ENCODE results near the gene NME8.
"Not testable (repeated sequence)": the region's sequence is repeated elsewhere in the genome, so short reads cannot be mapped to it uniquely, and the experiment has no call there.

NME8 gene

GRCh38 chr7:37848297-37848696, at the start of gene NME8:
Gene NME8, plus strand, starts transcription at chr7:37848597. Its CDS starts 1,670 bp downstream, at chr7:37850267.
- no peak for DNase-seq

DNA sequence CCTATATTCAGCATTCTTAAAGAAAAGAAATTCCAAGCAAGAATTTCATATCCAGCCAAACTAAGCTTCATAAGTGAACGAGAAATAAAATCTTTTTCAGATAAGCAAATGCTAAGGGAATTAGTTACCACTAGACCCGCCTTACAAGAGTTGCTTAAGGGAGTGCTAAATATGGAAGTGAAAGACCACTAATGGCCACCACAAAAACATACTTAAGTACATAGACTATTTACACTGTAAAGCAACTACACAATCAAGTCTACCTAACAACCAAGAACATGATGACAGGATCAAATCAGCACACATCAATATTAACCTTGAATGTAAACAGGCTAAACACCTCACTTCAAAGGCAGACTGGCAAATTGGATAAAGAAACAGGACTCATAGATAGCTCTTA, 42.2 kb upstream of the NME8 start:
- DNase-seq, result no peak

GRCh38 chr7:37812161-37812580, 36.2 kb upstream of the NME8 start:
- not testable (repeated sequence) for DNase-seq

DNA sequence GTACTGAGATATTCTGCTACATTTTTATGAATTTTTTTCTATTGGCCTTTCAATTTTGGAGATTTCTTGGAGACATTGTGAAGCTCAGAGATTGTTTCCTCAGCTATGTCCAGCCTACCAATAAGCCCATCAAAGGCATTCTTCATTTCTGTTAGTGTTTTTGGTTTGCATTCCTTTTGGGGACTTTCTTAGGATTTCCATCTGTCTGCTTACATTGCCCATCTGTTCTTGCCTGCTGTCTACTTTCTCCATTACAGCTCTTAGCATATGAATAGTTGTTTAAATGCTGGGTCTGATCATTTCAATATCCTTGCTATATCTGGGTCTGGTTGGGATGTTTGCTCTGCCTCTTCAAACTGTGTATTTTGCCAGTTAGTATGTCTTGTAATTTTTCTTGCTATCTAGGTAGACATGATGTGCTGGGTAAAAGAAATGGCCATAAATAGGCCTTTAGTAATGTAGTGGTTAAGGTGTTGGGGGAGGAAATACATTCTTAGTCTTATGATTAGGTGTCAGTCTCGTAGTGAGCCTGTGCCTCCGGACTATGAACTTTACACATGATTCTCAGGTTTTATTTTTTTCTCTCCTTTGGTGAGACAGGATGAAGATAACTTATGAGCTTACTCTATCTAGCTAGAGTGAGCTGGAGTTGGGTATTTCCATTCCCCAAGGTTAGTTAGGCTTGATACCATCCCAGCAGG, 32.6 kb upstream of the NME8 start:
- no peak for DNase-seq

DNA sequence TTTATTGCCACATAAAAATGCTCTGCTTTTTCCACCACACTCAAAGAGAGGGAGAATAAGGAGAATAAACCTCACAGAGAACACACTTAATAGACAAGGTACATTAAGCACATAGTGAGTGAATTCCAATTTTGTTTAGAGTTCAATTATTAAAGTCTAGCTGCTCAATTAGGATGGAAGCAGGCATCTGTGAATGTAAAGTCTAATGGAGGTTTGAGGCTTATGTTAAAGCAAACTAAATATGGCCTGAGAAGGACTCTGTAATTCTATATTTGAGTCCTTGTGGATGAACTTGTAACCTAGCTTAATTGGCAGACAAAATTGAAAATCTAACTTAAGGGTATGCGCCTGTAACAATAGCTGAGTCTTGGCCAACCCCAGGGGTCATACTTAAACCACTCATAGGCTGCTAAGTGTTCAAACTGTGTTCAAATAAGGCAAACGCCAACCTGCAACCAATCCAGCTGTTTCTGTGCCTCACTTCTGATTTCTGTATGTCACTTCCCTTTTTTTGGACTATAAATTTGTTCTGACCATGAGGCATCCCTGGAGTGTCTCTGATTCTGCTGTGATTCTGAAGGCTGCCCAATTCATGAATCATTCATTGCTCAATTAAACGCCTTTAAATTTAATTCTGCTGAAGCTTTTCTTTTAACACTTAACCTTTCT, 31.3 kb upstream of the NME8 start:
- DNase-seq, result no peak

GRCh38 chr7:37817591-37817960, 30.8 kb upstream of the NME8 start:
- DNase-seq, result no peak

DNA sequence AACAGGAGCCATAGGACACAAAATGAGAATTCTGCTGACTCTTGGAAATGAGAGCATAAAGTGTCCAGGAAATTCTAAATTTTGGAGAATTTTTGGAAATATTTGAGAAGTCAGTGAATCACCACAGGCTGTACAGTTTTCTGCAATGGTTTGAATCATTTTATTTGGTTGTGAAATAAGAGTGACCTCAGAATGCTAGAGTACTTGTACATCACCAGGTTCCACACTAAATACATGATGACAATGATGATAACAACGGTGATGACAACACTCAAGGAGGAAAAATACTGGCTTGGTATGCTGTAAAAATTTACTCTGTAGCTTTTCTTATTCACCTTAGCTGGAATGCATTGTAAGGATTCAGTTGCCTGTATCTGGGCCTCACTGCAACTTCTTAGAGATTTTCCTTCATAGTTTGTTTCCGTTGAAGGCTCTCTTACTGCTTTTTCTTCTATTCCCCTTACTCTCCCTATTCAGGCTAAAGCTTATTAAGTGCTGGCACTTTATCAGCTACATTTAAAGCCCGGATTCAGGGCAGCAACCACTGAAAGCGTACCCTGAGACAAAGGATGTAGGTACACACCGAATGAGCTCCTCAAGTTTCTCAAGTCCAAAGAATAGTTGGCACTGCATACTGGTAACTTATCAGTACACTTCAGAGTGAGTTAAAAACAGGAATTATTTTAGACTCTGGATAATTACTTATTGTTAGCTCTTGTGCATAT, 30.2 kb upstream of the NME8 start:
- DNase-seq, result no peak

DNA sequence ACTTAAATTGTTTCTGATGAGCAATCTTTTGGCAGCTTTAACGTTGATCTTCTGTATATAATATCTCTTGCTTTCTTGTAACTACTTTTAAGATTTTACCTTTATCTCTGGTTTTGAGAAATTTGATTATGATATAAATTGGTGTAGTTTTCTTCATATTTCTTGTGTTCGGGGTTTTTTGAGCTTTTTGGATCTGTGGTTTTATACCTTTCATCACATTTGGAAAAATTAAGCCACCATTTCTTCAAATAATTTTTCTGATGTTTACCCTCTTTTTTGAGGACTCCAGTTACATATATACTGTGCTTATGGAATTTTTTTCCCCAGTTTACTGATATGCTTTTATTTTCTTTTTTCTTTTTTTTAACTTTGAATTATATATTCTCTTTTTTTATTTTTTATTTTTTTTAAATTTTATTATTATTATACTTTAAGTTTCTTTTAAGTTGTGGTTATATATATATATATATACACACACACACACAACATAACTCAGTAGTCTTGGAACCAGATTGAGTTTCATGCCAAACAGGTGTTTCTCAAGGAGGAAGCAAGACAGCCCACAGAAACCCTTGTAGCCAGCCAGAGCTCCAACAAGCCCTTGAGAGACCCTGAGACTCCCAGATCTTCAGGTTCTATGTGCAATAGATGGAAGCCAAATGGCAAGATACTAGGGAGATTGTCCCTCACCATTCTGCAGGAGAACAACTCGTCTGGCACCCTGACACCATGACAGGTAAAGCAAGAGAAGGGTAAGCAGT, 27.5 kb upstream of the NME8 start:
- no peak for DNase-seq

DNA sequence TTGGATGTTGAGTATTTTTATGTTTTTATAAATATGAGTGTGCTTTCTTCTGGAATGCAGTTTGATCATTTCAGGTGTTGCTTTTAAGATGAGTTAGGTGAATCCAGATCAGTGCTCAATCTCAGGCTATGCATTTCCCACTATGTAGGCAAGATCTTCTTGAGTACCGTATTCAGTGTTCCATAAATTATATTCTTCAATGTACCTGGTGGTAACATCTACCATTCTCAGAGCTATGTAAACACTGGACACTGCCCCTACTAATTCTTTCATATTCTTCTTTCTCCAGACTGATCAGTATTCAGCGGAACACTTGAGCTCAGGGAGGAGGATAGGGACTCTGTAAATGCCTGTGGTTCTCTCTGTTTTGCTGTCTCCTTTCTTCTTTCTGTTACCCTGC, 25.5 kb upstream of the NME8 start:
- DNase-seq, result no peak

- DNase-seq, result no peak
These were observed 24.8 kb upstream of the NME8 start for GRCh38 chr7:37823557-37823956.

- no peak for DNase-seq
These were observed 23.4 kb upstream of the NME8 start for GRCh38 chr7:37825038-37825437.

GRCh38 chr7:37826825-37827224, 21.6 kb upstream of the NME8 start:
- no peak for DNase-seq

DNA sequence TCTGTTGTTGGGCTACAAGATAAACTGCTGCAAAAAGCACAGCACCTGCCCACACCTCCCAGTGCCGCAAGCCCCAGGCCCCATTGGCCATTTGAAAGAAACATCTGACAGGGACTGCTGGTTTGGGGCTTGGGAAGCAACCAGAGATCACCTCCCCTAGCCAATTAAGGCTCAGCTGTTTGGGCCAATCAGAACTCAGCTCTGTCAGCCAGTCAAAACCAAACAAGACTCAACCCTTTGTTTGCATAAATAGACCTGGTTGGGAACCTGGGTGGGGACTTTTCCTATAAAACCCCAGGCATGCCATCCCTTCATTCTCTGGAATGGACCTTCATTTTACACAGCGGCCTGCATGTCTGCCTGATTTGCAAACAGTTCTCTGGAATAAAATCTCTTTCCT, 17.2 kb upstream of the NME8 start:
- DNase-seq, result no peak

- DNase-seq, result no peak
These were observed 16.2 kb upstream of the NME8 start for GRCh38 chr7:37832194-37832593.

GRCh38 chr7:37833107-37833817, 15.1 kb upstream of the NME8 start:
- peak; percentile 10 for DNase-seq

DNA sequence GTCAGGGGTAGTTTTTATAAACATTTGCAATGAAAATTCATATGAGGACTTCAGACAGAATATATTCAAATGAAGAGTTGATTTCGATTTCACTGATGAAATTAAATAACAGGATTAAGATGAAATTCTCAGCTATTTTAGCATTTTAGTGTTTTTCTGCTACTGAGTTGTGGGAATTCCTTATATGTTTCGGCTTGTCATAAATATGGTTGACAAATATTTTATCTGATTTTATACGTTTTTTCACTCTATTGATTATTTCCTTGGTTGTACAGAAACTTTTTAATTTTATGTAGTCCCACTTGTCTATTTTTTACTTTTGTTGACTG, 14.6 kb upstream of the NME8 start:
- DNase-seq, result no peak

DNA sequence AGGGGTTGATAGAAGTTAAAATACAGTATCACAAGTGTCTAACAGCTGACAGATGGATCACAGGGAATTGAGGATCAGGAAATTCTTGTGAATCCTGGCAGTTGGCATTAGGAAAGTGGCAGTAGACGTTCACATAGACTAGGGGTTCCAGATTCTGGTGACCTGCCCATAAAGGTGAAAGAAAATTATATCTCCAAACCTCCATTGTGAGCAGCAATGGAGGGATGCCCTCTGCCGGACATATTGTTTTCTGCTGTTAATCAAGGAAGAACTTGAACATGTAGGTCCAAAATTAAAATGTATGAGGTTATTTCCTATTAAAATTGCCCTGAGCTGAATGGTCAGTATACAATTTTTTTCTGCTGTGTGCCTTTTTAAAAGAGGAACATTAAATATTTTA, 5.1 kb downstream of the NME8 start:
- DNase-seq, result no peak

DNA sequence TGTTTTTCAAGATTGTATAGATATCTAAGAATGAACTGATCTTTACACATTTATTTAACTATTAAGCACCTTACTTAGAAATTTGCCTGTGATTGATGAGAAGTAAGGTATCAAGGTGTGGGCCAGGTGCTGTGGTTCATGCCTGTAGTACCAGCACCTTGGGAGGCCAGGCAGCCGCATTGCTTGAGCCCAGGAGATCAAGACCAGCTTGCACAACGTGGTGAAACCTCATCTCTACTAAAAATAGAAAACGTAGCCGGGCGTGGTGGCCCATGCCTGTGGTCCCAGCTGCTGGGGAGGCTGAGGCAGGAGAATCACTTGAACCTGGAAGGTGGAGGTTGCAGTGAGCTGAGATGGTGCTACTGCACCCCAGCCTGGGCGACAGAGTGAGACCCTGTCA, 33.7 kb downstream of the NME8 start:
- no peak for DNase-seq

GRCh38 chr7:37893359-37893758, 45.0 kb downstream of the NME8 start:
- no peak for DNase-seq

DNA sequence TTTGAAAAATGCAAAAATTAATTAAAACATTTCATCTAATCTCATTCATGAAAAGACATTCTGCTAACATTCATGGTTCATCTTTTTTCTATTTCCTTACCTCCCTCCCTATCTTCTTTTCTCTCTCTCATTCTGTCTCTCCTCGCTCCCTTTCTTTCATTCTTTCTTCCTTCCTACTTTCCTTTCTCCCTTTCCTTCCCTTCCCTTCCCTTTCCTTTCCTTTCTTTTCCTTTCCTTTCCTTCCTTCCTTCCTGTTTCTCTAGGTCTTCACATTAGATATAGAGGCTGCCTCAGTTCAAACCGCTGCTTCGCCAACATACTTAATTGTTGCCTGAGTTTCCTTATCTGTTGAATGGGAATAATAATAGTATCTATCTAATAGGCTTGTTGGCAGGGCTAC, 46.3 kb downstream of the NME8 start:
- no peak for DNase-seq

DNA sequence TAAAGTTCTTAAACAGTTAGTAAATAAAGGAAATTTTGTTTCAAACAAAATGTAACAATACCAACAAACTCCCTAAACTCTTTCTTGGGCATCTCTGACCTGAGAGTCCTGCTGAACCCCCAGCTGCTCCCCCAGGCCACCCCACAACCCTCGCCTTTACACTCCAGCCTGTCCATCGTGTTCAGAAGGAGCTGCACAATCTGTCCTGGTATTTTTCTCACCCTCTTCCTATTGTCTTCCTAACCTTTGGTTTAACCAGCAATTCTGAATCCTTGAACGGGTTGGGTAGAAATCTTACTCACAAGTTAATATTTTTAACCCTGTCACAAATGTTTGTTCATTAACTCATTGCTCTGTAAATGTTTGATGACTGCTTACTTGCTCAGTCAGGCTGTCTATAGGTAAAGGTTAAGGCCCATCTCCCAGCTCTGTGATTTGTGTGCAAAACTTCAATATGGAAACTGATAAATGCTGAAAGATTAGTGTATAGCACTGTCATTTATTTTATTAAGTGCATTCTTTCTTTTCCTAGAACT, 51.4 kb downstream of the NME8 start:
- DNase-seq, result no peak

DNA sequence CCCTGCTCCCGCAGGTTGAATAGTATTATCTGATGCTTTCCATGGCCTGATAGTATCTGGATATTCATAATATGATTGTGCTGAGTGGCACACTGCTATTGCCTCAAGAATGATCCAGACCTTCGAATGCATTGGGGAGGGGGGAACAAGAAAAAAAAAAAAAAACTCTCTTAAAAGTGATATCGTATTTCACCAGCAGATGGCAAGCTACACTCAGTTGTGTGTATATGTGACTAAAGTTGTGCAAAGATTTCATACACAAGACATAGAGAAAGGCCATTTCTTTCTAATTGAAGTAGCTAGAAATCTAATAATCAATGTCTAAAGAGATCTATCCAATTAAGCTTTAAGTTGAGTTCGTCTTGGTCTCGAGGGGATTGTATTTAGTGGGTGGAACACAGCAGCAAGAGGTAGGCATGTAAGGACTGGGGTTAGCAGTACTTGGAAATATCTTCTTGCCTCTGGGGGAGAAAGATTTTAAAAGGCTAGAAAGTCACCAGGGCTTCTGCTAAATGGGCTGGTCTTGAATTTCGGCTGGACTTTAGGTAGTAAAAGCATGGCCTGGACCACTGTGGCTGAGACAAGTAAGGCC, 52.9 kb downstream of the NME8 start:
- DNase-seq, result no peak
